GM21529 (cell line): ENCODE measurements around the gene TRMT1L.
A peak's percentile ranks its signal among the peaks of the same experiment; 100 is the strongest.
"Not testable (repeated sequence)": the region's sequence is repeated elsewhere in the genome, so short reads cannot be mapped to it uniquely, and the experiment has no call there.

Source experiments
- ATAC-seq: cut with Tn5 transposase; IDR thresholded peaks from one replicate; pipeline ENCODE4 v1.9.1; 2021; ENCODE audit not compliant: unreplicated experiment

The TRMT1L gene, protein sequence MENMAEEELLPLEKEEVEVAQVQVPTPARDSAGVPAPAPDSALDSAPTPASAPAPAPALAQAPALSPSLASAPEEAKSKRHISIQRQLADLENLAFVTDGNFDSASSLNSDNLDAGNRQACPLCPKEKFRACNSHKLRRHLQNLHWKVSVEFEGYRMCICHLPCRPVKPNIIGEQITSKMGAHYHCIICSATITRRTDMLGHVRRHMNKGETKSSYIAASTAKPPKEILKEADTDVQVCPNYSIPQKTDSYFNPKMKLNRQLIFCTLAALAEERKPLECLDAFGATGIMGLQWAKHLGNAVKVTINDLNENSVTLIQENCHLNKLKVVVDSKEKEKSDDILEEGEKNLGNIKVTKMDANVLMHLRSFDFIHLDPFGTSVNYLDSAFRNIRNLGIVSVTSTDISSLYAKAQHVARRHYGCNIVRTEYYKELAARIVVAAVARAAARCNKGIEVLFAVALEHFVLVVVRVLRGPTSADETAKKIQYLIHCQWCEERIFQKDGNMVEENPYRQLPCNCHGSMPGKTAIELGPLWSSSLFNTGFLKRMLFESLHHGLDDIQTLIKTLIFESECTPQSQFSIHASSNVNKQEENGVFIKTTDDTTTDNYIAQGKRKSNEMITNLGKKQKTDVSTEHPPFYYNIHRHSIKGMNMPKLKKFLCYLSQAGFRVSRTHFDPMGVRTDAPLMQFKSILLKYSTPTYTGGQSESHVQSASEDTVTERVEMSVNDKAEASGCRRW

DNA sequence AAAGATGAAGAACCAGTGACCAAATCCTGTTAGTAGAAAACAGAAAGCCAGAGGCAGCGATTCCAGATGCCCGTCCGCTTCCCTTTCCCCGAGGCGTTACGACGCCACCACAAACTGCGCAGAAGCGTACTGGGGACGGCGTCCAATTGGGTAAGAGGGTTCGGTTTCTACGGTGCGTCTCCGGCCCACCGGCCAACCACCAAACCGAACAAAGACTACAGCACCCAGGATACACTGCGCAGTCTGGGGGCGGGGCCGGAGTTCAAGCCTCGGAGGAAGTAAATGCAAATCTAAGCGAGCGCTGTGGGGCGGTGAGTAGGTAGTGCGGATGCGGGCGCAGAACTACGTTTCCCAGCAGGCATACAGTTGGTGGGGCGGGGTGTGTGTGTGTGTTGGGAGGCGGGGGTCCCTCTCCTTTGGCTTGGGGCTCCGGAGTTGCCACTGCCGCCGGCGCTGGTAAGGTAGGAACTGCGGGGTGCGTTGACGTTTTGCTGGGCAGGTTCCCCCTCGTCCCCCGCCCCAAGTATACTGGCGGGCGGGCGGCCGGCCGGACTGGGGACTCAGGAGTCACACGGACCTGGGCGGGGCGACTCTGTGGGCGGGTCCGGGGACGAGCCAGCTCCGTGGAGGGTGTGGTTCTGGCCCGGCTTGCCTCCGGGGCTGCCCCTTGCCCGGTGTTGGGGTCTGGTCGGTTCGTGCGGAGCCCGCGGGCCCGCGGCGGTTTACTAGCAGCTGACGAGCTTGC, at the start of gene TRMT1L, which contains the start of gene SWT1:
TRMT1L (minus strand) TSS at position 100 of the 745 bp plus-strand sequence. CDS start 241 bp downstream, outside the sequence.
SWT1 (plus strand) TSS at position 314 of the 745 bp plus-strand sequence. CDS start 3,675 bp downstream, outside the sequence.
- peak; percentile 93 for ATAC-seq

DNA sequence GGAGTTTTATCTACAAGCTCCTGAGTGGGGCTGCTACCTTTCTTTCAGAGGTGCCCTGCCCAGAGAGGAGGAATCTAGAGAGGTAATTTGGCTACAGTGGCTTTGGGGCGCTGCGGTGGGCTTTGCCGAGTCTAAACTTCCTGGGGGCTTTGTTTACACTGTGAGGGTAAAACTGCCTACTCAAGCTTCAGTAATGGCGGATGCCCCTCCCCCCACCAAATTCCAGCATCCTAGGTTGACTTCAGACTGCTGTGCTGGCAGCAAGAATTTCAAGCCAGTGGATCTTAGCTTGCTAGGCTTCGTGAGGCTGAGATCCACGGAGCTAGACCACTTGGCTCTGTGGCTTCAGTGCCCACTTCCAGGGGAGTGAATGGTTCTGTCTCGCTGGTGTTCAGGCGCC, 44.1 kb upstream of the TRMT1L start:
- no peak for ATAC-seq

GRCh38 chr1:185198712-185199111, 42.0 kb upstream of the TRMT1L start:
- not testable (repeated sequence) for ATAC-seq

- ATAC-seq: no peak
Observed at GRCh38 chr1:185193756-185194155, 37.0 kb upstream of the TRMT1L start.

DNA sequence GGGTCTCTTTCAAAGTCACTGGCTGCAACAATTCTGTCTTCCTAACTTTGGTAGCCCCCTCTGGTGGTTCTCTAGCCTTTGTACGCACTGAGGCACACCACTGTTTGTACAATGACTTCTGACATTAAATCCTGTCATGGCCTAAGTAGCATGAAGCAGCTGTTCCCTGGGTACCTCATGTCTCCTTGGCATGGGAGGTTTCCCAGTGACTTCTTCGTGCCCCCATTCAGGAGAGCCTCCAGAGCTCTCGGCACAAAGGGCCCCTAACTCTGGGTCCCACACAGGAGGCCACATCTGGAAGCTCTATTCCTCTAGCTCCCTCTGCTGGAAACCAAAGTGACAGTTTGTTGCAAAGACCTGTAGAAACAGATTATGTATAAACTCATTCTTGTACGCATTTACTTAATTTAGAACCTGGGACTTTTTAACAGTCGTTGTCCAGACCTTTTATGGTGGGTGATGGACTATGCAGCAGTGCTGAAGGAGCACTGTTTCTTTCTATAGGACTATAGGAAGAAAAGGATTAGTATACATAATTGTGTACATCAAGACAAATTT, 13.6 kb upstream of the TRMT1L start:
- peak; percentile 94 for ATAC-seq

GRCh38 chr1:185166106-185166505, 9.4 kb upstream of the TRMT1L start:
- no peak for ATAC-seq

DNA sequence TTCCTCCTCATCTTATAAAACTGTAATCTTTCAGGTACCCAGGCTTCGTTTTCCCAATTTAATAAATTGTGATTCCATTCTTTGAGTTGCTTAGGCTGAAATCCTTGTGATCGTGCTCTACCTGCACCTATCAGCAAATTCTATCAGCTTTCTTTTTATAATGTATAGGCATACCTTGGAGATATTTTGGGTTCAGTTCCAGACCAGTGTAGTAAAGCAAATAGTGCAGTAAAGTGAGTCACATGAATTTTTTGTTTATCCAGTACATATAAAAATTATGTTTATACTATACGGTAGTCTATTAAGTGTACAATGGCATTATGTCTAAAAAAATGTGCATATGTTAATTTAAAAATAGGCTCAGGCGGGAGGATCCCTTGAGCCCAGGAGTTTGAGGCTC, 5.7 kb upstream of the TRMT1L start:
- ATAC-seq: no peak

- no peak for ATAC-seq
Observed at GRCh38 chr1:185159966-185160365, 3.2 kb upstream of the TRMT1L start.

DNA sequence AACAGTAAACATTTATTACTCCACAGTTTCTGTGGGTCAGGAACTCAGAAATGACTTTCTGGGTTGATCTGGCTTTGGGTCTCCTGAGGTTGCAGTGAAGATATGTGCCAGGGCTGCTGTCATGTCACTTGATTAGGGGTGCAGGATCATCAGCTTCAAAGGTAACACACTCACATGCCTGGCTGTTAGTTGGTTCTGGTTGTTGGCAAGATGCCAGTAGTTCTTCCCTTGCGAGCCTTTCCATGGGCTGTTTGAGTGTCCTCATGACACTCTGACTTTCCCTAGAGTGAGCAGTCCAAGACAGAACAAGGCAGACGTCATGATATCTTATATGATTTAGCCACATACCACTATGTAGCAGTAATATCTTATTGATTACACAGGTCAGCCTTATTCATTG, 2.0 kb upstream of the TRMT1L start:
- no peak for ATAC-seq

GRCh38 chr1:185157599-185158412, 1.1 kb upstream of the TRMT1L start:
- ATAC-seq: no peak

- ATAC-seq: peak; percentile 28
Observed at GRCh38 chr1:185156288-185156853, 382 bp downstream of the TRMT1L start.

GRCh38 chr1:185155600-185156287, 1.0 kb downstream of the TRMT1L start:
- no peak for ATAC-seq

- no peak for ATAC-seq
Observed at GRCh38 chr1:185154912-185155513, 1.7 kb downstream of the TRMT1L start.

DNA sequence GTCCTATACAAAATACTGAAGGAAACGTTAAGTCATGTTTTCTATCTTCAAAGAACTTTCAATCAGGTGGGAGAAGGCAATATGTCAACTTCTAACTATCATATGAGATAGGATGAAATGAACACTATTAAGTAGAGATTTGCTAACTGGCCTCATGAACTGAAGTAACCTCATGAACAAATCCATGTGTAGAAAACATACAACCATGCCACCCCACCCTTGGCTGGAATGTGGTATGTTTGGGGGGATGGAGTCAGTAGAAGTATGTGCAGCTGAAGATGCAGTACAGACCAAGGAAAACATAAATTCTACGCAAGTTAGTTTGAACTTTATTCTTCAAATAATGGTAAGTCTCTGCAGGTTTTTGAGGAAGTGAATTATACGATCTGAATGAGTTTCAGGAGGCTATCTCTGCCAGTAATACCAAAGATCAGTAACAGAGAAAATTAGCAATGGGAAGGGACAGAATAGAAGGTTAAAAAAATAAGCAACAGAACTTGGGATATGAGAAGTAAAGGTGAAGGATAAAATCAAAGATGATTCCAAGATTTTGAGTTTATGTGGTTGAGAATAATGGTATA, 4.5 kb downstream of the TRMT1L start:
- ATAC-seq: no peak

- ATAC-seq: no peak
Observed at GRCh38 chr1:185151215-185151614, 5.5 kb downstream of the TRMT1L start.

DNA sequence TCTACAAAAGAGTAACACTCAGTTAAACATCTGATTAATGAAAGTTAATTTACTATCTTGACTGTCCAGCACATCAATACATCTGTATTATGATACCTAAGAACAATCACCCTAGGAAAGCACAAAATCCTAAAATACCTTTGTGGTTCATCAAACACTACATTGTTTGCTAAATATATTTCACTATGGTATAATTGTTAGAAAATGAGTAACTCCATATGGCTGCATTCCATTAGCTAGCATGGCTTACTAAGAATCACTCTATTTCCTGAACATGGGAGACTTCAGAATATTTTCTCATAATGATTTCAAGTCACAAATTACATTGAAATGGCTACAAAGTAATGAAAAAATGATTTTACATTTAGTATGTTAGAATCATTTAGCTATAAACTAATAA, 12.5 kb downstream of the TRMT1L start:
- no peak for ATAC-seq

- no peak for ATAC-seq
Observed at GRCh38 chr1:185139246-185139645, 17.5 kb downstream of the TRMT1L start.

GRCh38 chr1:185137896-185138545, 18.7 kb downstream of the TRMT1L start:
- no peak for ATAC-seq
